DOHH2 (cell line): ENCODE measurements around the gene ID2.

Experiments
- CTCF ChIP-seq: fragments of 200-600 bp; sonication (generic); IDR thresholded peaks from one replicate; pipeline ENCODE4 v1.5.1; 2014; ENCODE audit warnings: antibody characterized with exemption, mild to moderate bottlenecking, low read depth, low read length; ENCODE audit not compliant: poor library complexity, severe bottlenecking
- EZH2phosphoT487 ChIP-seq: fragments of 200-600 bp; sonication (generic); IDR thresholded peaks from 2 replicates; pipeline ENCODE4 v1.6.1; 2017; ENCODE audit warnings: borderline replicate concordance, mild to moderate bottlenecking, antibody characterized with exemption, low read length, moderate library complexity, mixed read lengths

- TF ChIP-seq CTCF (no peak), EZH2phosphoT487 (no peak)
These were observed 24.3 kb upstream of the ID2 start for GRCh38 chr2:8657423-8658062.
